DND-41 (cell line): ENCODE results near the gene SCYGR3.
"Not testable (repeated sequence)": the region's sequence is repeated elsewhere in the genome, so short reads cannot be mapped to it uniquely, and the experiment has no call there.

Experiments used
- ATAC-seq: fragments of 200-7000 bp; cut with Tn5 transposase; 3 replicates; pipeline ENCODE4 v1.9.1; 2021; ENCODE audit warnings: low read depth; ENCODE audit not compliant: insufficient read depth
- DNase-seq: peaks from one replicate; pipeline ENCODE4 v3.0.0-alpha.2; 2020
- H2AFZ ChIP-seq: 2 replicates; pipeline ENCODE4 v1.6.0; 2012; ENCODE audit warnings: low read depth, low read length
- H3K27ac ChIP-seq: 2 replicates; pipeline ENCODE4 v1.5.1; 2012; ENCODE audit warnings: low read length, inconsistent platforms
- H3K27me3 ChIP-seq: fragments of 200-600 bp; sonication (generic); 2 replicates; pipeline ENCODE4 v1.6.0; 2012; ENCODE audit warnings: low read length, mild to moderate bottlenecking, inconsistent platforms; ENCODE audit not compliant: insufficient read depth, poor library complexity
- H3K36me3 ChIP-seq: 2 replicates; pipeline ENCODE4 v1.5.1; 2012; ENCODE audit warnings: low read length, inconsistent platforms; ENCODE audit not compliant: insufficient read depth
- H3K4me1 ChIP-seq: 2 replicates; pipeline ENCODE4 v1.5.1; 2012; ENCODE audit warnings: mild to moderate bottlenecking, low read length; ENCODE audit not compliant: insufficient read depth
- H3K4me2 ChIP-seq: 2 replicates; pipeline ENCODE4 v1.6.0; 2012; ENCODE audit warnings: mild to moderate bottlenecking, moderate library complexity, low read length, inconsistent platforms; ENCODE audit not compliant: insufficient read depth
- H3K4me3 ChIP-seq, 2 experiments: fragments of 200-600 bp in 1 of 2; shearing (Covaris generic) in 1 of 2; 2 replicates each; pipeline ENCODE4 v1.5.1; 2012 to 2016; ENCODE audit warnings: inconsistent platforms in 2 of 2, low read length in 2 of 2, mild to moderate bottlenecking in 2 of 2, low read depth in 1 of 2, moderate library complexity in 1 of 2
- H3K79me2 ChIP-seq: 2 replicates; pipeline ENCODE4 v1.6.0; 2012; ENCODE audit warnings: low read length, inconsistent platforms; ENCODE audit not compliant: insufficient read depth
- H3K9ac ChIP-seq: 2 replicates; pipeline ENCODE4 v1.6.0; 2012; ENCODE audit warnings: low read depth, mild to moderate bottlenecking, inconsistent platforms, low read length, moderate library complexity
- H3K9me3 ChIP-seq: 2 replicates; pipeline ENCODE4 v1.5.1; 2012; ENCODE audit warnings: low read length, moderate library complexity, mild to moderate bottlenecking, inconsistent platforms; ENCODE audit not compliant: insufficient read depth, severe bottlenecking
- H4K20me1 ChIP-seq: 2 replicates; pipeline ENCODE4 v1.6.0; 2012; ENCODE audit warnings: low read length; ENCODE audit not compliant: insufficient read depth
- CTCF ChIP-seq: IDR thresholded peaks from 2 replicates; pipeline ENCODE4 v1.5.1; 2012; ENCODE audit warnings: borderline replicate concordance, low read length, moderate library complexity, mild to moderate bottlenecking; ENCODE audit not compliant: poor library complexity, severe bottlenecking; ENCODE audit errors: extremely low read depth
- EZH2 ChIP-seq: IDR thresholded peaks from 3 replicates; pipeline ENCODE4 v1.6.1; 2012; ENCODE audit warnings: borderline replicate concordance, low read depth, mild to moderate bottlenecking, moderate library complexity, low read length, inconsistent platforms; ENCODE audit not compliant: severe bottlenecking

The SCYGR3 gene

GRCh38 chr2:227602358-227602757 lies 12.3 kb downstream of the SCYGR3 start:
- no peaks in the 10 kb centered on the region for H3K9me3 ChIP-seq
- H3K27me3 ChIP-seq, result no peaks in the 10 kb centered on the region
- TF ChIP-seq EZH2 (no peak), CTCF (no peak)
- no peak overlapping the region for H3K27ac ChIP-seq
- no peaks in the 10 kb centered on the region for H4K20me1 ChIP-seq
- H3K9ac ChIP-seq, result no peak overlapping the region
- H3K79me2 ChIP-seq, result no peaks in the 10 kb centered on the region
- no peaks in the 10 kb centered on the region for H3K36me3 ChIP-seq
- H3K4me1 ChIP-seq, result no peaks in the 10 kb centered on the region
- DNase-seq (no peak), ATAC-seq (no peak)
- no peak overlapping the region for H3K4me3 ChIP-seq
- no peak overlapping the region for H3K4me2 ChIP-seq
- no peak overlapping the region for H2AFZ ChIP-seq

GRCh38 chr2:227598835-227599503 lies 15.7 kb downstream of the SCYGR3 start, which contains the start of gene SCYGR2:
TSS of gene SCYGR2 (plus strand) at chr2:227598893. CDS start at chr2:227598893, 0 bp downstream.
- H3K36me3 ChIP-seq, DNase-seq, ATAC-seq, H3K4me3 ChIP-seq, H3K27me3 ChIP-seq, H3K9ac ChIP-seq, H2AFZ ChIP-seq, H3K4me2 ChIP-seq, H3K79me2 ChIP-seq, H4K20me1 ChIP-seq, H3K9me3 ChIP-seq, H3K27ac ChIP-seq, H3K4me1 ChIP-seq: not testable (repeated sequence)

GRCh38 chr2:227597998-227598397 lies 16.6 kb downstream of the SCYGR3 start:
- ATAC-seq, result no peak
- Histone ChIP-seq H3K27ac (no peak overlapping the region), H3K4me2 (no peak overlapping the region), H3K27me3 (no peaks in the 10 kb centered on the region), H2AFZ (no peak overlapping the region), H3K4me3 (no peak overlapping the region), H4K20me1 (no peaks in the 10 kb centered on the region), H3K9me3 (no peaks in the 10 kb centered on the region), H3K36me3 (no peaks in the 10 kb centered on the region), H3K4me1 (no peaks in the 10 kb centered on the region), H3K79me2 (no peaks in the 10 kb centered on the region), H3K9ac (no peak overlapping the region)
- DNase-seq, result no peak
- no peak for TF ChIP-seq CTCF
- TF ChIP-seq EZH2, result no peak

DNA sequence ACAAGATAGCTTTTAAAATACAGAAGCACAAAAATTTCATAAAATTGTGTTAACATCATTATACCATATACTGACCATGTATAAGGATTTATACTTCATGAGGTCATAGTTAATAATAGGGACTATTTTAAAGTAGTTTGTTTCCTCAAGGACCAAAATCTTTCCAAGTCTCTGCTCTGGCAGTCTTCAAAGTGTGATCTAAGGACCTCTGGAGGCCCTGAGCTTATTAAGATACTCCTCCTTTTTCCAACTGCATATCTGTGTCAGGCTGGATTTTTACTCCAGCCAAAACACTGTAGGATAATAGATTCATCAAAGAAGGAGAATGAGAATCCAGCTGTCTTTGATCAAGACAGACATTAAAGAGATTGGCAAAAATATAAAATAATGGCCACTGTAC lies 17.6 kb downstream of the SCYGR3 start:
- Histone ChIP-seq H3K4me3 (no peak overlapping the region), H3K36me3 (no peaks in the 10 kb centered on the region), H3K27me3 (no peaks in the 10 kb centered on the region), H2AFZ (no peak overlapping the region), H3K27ac (no peak overlapping the region), H3K4me1 (no peaks in the 10 kb centered on the region), H3K79me2 (no peaks in the 10 kb centered on the region), H3K4me2 (no peak overlapping the region), H4K20me1 (no peaks in the 10 kb centered on the region), H3K9ac (no peak overlapping the region), H3K9me3 (no peaks in the 10 kb centered on the region)
- ATAC-seq, result no peak
- TF ChIP-seq CTCF (no peak), EZH2 (no peak)
- no peak for DNase-seq
